Measurements from ENCODE around the gene MFAP2. TPM values are rescaled to one million over a fixed set of nuclear protein-coding genes. Genes with fewer than 3 reads are reported as not detected.

MFAP2 gene
- total and polyA plus RNA-seq, 2 of the 8 experiments (the other 6 are each of a cell fraction or from before 2014, with no cell fraction given): 172 to 326 TPM

GRCh38 chr1:17016317-17016661, 35.9 kb upstream of the MFAP2 start:
- H2BK120ac ChIP-seq (replicated peaks; ENCODE audit: low read depth, low read length): no peak overlapping the region
- H2BK5ac ChIP-seq (ENCODE audit: low read depth, low read length): peak overlapping the region; percentile 63; the same call in 1 of the 2 replicates
- H4K8ac ChIP-seq (ENCODE audit: extremely low read depth, insufficient read depth, low read length): no peak overlapping the region
- peak overlapping the region; percentile 92; the same call in 1 of the 2 replicates for H2BK20ac ChIP-seq (ENCODE audit: low read length)
- no peak for DNase-seq (ENCODE audit: low read depth in 1 of 2, low spot score in 2 of 2)
- H2BK12ac ChIP-seq (ENCODE audit: low read depth, low read length): peak overlapping the region; percentile 89
- no peak overlapping the region for H4K5ac ChIP-seq (ENCODE audit: insufficient read length, low read depth, low read length)
- peaks cover 2% of the 10 kb centered on the region; the same call in 1 of the 2 replicates for H3K23me2 ChIP-seq (ENCODE audit: low read depth, low read length)
- no peak overlapping the region for H3K4me3 ChIP-seq (ENCODE audit: extremely low read depth in 1 of 4, insufficient read depth in 2 of 4, low read depth in 3 of 4, low read length in 4 of 4)
- H3K79me2 ChIP-seq (ENCODE audit: control insufficient read depth in 1 of 2, insufficient read depth in 2 of 2, low read length in 2 of 2): no peaks in the 10 kb centered on the region
- 0 out of 2 replicates have a peak overlapping the region, but pooled peaks have one; percentile 76 for H2BK15ac ChIP-seq (ENCODE audit: low read length)
- no peak overlapping the region; a peak in 2 of 7 replicates for H3K9ac ChIP-seq (replicated peaks in 1 of 4; ENCODE audit: extremely low read depth in 1 of 4, low read depth in 3 of 4, low read length in 3 of 4)
- H3K27ac ChIP-seq (ENCODE audit: low read depth, low read length): peak overlapping the region; percentile 43; the same call in 1 of the 2 replicates
- no peak overlapping the region for H3K14ac ChIP-seq (ENCODE audit: insufficient read length)
- peaks cover 22 to 33% (median 28%) of the 10 kb centered on the region in 4 experiments for H3K4me1 ChIP-seq (replicated peaks in 1 of 4; ENCODE audit: control insufficient read depth in 3 of 4, insufficient read depth in 4 of 4, low read length in 3 of 4)
- CTCF ChIA-PET (ENCODE audit: partially characterized antibody): interaction anchor here (0.7 to 1.9 kb wide), 8 partner anchors 10 to 127 kb away, joined by 3 to 8 read pairs (median 4); no protein-coding TSS in a partner anchor
- H2AK5ac ChIP-seq (ENCODE audit: low read depth, low read length): peak overlapping the region; percentile 67; the same call in 1 of the 2 replicates
- no peak overlapping the region for H3K23ac ChIP-seq (ENCODE audit: insufficient read length)
- 0 out of 4 replicates have a peak overlapping the region, but pooled peaks of 1 of the 2 experiments have one; percentile 12 for H3K4me2 ChIP-seq (ENCODE audit: insufficient read depth in 1 of 2, low read depth in 2 of 2, low read length in 2 of 2)
- 63% methylated on average over 5 of the region's 5 CpGs; no CpG with 5 or more reads in 1 of the 2 experiments for WGBS, 2 experiments (ENCODE audit: extremely low coverage in 1 of 2, insufficient coverage in 1 of 2, insufficient read length in 1 of 2, insufficient replicate concordance in 2 of 2, low coverage in 1 of 2, low lambda C conversion rate in 2 of 2, missing lambda C conversion rate in 1 of 2)
- peak overlapping the region; percentile 83; the same call in 1 of the 2 replicates for H2AFZ ChIP-seq (ENCODE audit: low read length)
- TF ChIP-seq SRF (IDR thresholded peaks at IDR 0.05; ENCODE audit: low read depth, low read length): no peak
- no peaks in the 10 kb centered on the region for H3K9me3 ChIP-seq (ENCODE audit: insufficient read depth in 2 of 2, low read depth in 1 of 2, low read length in 1 of 2)
- H4K20me1 ChIP-seq (replicated peaks in 1 of 2; ENCODE audit: control insufficient read depth in 1 of 2, insufficient read depth in 2 of 2, low read length in 2 of 2): no peaks in the 10 kb centered on the region
- H3K79me1 ChIP-seq (ENCODE audit: low read depth, low read length): no peaks in the 10 kb centered on the region; the same call in 1 of the 2 replicates
- peaks cover 12 to 30% (median 19%) of the 10 kb centered on the region in 4 experiments for H3K36me3 ChIP-seq (ENCODE audit: control insufficient read depth in 2 of 4, insufficient read depth in 4 of 4, low read length in 3 of 4)
- FAIRE-seq: peak; percentile 63
- H3K56ac ChIP-seq (replicated peaks; ENCODE audit: insufficient read length, low read depth, low read length): no peak overlapping the region
- H3K4ac ChIP-seq (replicated peaks; ENCODE audit: insufficient read length, low read depth, low read length): no peak overlapping the region
- POLR2A ChIA-PET (ENCODE audit: partially characterized antibody): interaction anchor here (1.4 kb wide), 1 partner anchor 9 kb away, joined by 5 read pairs; no protein-coding TSS in a partner anchor
- H3K18ac ChIP-seq (ENCODE audit: extremely low read depth, low read length): peak overlapping the region; percentile 44; the same call in 1 of the 2 replicates
- H4K91ac ChIP-seq (replicated peaks; ENCODE audit: insufficient read length, low read length): peak overlapping the region; percentile 29
- H3K27me3 ChIP-seq (replicated peaks in 1 of 4; ENCODE audit: control insufficient read depth in 3 of 4, extremely low read depth in 1 of 4, insufficient read depth in 3 of 4, low read length in 3 of 4): no peaks in the 10 kb centered on the region
